ENCODE data around the gene GRM2. TPM values are rescaled to one million over a fixed set of nuclear protein-coding genes. Genes with fewer than 3 reads are reported as not detected.

The GRM2 gene
- total RNA-seq, 1 experiment from 2014 or later, result 0.57 TPM

DNA sequence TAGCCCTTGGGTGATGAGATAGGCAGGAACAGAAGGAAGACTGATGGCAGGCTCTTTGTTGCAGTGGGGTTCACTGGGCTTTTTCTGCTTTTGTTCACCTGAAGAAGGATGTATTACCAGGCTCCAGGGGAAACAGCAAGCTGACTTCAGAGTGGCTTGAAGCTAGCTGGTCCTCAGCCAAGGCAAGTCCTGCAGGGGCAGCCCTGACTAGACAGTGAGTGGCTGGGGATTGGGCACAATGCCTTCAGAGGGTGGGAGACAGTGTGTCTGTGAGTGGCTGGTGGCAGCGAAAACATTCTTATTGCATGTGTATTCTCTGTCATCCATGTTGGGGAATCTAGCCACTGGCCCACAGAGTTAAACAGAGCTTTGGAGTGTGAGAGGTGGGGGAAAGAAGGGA, 38.1 kb upstream of the GRM2 start:
- no TSS peak for BruUV-seq (replicated peaks)
- no peaks in the 10 kb centered on the region for H3K27me3 Mint-ChIP-seq (ENCODE audit: unreplicated experiment)
- H3K9me3 Mint-ChIP-seq (ENCODE audit: low read depth, unreplicated experiment), result no peaks in the 10 kb centered on the region
- H3K36me3 Mint-ChIP-seq (ENCODE audit: insufficient read depth, unreplicated experiment), result peaks cover 21% of the 10 kb centered on the region
- no peak overlapping the region for H3K4me3 Mint-ChIP-seq (ENCODE audit: low read depth, unreplicated experiment)
- intact Hi-C loops (cut with micrococcal nuclease; ENCODE audit: unreplicated experiment), result loop anchor here (1.0 kb wide), 2 partner anchors 26 to 166 kb away; no protein-coding TSS in a partner anchor
- H3K4me1 Mint-ChIP-seq (ENCODE audit: low read depth, unreplicated experiment), result peaks cover 26% of the 10 kb centered on the region
- DNase-seq, result no peak
- CTCF ChIA-PET, result interaction anchor here (1.8 to 2.3 kb wide), 3 partner anchors 13 to 169 kb away, joined by 15 to 35 read pairs (median 25); partner anchors contain the start of gene DCAF1
- TF ChIP-seq, protein P1, sequence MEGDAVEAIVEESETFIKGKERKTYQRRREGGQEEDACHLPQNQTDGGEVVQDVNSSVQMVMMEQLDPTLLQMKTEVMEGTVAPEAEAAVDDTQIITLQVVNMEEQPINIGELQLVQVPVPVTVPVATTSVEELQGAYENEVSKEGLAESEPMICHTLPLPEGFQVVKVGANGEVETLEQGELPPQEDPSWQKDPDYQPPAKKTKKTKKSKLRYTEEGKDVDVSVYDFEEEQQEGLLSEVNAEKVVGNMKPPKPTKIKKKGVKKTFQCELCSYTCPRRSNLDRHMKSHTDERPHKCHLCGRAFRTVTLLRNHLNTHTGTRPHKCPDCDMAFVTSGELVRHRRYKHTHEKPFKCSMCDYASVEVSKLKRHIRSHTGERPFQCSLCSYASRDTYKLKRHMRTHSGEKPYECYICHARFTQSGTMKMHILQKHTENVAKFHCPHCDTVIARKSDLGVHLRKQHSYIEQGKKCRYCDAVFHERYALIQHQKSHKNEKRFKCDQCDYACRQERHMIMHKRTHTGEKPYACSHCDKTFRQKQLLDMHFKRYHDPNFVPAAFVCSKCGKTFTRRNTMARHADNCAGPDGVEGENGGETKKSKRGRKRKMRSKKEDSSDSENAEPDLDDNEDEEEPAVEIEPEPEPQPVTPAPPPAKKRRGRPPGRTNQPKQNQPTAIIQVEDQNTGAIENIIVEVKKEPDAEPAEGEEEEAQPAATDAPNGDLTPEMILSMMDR (IDR thresholded peaks at IDR 0.05; ENCODE audit: unreplicated experiment), result no peak
- H3K27ac Mint-ChIP-seq (ENCODE audit: unreplicated experiment), result peak overlapping the region; percentile 29

DNA sequence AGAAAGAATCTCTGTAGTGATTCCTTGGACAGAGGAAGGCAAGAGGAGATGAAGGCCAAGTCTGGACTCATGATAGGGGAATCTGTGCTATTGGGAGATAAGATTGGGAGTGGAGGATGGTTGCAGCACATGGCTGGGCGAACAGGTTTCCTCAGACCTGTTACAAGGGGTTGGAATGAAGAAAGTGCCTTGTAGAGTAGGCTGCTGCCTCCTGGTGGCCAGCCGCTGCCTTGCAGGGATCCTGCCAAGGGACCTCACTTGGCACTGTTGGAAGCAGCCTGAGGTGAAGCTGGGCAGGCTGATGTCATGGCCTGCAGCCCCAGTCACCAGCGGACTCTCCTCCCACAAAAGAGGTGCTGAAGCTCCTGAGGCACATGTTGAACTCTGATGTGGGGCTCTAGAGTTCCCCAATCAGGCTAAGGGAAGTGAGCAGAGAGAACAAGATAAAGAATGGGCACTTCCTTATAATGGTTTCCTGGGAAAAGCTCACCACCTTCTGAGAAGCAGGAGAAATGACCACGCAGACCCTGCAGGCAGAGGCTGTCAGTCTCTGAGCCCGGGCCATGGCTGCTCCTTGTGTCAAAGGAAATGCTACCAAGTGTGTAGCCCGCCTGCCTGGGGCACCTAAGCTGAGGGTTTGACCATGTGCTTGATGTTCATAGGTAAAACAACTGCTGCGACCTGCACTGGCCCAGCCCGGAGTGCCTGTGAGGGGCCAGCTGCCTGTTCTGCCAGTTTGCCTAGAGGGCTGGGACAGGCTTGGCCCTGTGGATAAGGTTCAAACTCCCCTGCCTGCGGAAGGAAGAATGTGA, 37.4 kb upstream of the GRM2 start:
- Mint-ChIP-seq H3K9me3 (ENCODE audit: low read depth, unreplicated experiment) (no peaks in the 10 kb centered on the region), H3K27ac (ENCODE audit: unreplicated experiment) (peak overlapping the region; percentile 29), H3K27me3 (ENCODE audit: unreplicated experiment) (no peaks in the 10 kb centered on the region), H3K4me1 (ENCODE audit: low read depth, unreplicated experiment) (peaks cover 26% of the 10 kb centered on the region), H3K4me3 (ENCODE audit: low read depth, unreplicated experiment) (peak overlapping the region; percentile 9), H3K36me3 (ENCODE audit: insufficient read depth, unreplicated experiment) (peaks cover 21% of the 10 kb centered on the region)
- TF ChIP-seq, protein P1 (IDR thresholded peaks at IDR 0.05; ENCODE audit: unreplicated experiment), result peak; percentile 81
- peak; percentile 92 for DNase-seq
- CTCF ChIA-PET, result interaction anchor here (0.7 to 2.3 kb wide), 4 partner anchors 12 to 169 kb away, joined by 3 to 35 read pairs (median 20); partner anchors contain the start of gene DCAF1
- no TSS peak for BruUV-seq (replicated peaks)
- intact Hi-C loops (cut with micrococcal nuclease; ENCODE audit: unreplicated experiment), result loop anchor here (1.0 kb wide), 2 partner anchors 27 to 167 kb away; no protein-coding TSS in a partner anchor

DNA sequence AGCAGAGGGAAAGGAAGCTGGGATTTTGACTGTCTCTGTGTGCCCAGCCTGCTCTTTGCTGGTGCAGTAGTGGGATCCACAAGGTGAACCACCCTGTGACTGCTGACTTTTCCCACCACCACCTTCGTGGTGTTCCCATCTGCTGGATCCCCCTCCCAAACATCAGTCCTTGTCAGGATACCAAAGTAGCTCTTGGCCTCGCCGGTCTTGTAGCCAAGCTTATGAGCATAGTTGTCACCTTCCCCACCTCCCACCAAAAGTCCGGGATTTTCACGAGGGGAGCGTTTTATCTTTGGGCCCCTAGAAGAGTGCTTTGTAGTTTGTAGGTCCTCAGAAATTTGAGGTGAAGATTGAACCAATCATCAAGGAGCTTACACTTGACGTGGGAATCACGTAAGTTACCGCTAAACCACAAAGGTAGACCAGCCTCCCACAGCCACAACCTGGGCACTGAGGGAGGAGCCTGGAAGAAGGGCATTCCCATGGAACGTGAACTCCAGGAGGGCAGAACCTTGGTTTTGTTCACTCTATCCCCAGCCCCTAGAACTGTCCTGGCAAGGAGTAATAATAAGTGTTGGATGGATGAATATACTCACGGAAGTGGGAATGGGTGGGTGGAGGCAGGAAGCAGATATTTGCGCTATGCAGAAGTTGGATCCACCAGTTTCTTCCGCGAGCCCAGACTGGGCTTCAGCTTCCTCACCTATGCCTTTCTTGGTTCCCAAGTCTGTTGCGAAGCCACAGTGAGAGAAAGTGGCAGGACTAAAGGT, 36.6 kb upstream of the GRM2 start:
- intact Hi-C loops (cut with micrococcal nuclease; ENCODE audit: unreplicated experiment), result no loop called here
- Mint-ChIP-seq H3K27me3 (ENCODE audit: unreplicated experiment) (no peaks in the 10 kb centered on the region), H3K36me3 (ENCODE audit: insufficient read depth, unreplicated experiment) (peaks cover 21% of the 10 kb centered on the region), H3K4me3 (ENCODE audit: low read depth, unreplicated experiment) (peak overlapping the region; percentile 97), H3K27ac (ENCODE audit: unreplicated experiment) (no peak overlapping the region), H3K9me3 (ENCODE audit: low read depth, unreplicated experiment) (no peaks in the 10 kb centered on the region), H3K4me1 (ENCODE audit: low read depth, unreplicated experiment) (peaks cover 26% of the 10 kb centered on the region)
- CTCF ChIA-PET, result interaction anchor here (0.6 to 2.3 kb wide), 4 partner anchors 11 to 170 kb away, joined by 4 to 35 read pairs (median 20); partner anchors contain the start of gene DCAF1
- TF ChIP-seq, protein P1 (IDR thresholded peaks at IDR 0.05; ENCODE audit: unreplicated experiment), result no peak
- DNase-seq, result no peak
- no TSS peak for BruUV-seq (replicated peaks)

Data from Calu3 (cell line).